CD4-positive, alpha-beta T cell treated with Interleukin-4 for 1 hour (primary cell): Measurements from ENCODE around the gene OR4K13.
A peak's percentile ranks its signal among the peaks of the same experiment; 100 is the strongest.

ENCODE experiments used
- DNase-seq, 2 donors: peaks; one replicate each; pipeline ENCODE4 v3.0.0-alpha.2; 2020 to 2022

The OR4K13 gene, protein sequence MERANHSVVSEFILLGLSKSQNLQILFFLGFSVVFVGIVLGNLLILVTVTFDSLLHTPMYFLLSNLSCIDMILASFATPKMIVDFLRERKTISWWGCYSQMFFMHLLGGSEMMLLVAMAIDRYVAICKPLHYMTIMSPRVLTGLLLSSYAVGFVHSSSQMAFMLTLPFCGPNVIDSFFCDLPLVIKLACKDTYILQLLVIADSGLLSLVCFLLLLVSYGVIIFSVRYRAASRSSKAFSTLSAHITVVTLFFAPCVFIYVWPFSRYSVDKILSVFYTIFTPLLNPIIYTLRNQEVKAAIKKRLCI

DNA sequence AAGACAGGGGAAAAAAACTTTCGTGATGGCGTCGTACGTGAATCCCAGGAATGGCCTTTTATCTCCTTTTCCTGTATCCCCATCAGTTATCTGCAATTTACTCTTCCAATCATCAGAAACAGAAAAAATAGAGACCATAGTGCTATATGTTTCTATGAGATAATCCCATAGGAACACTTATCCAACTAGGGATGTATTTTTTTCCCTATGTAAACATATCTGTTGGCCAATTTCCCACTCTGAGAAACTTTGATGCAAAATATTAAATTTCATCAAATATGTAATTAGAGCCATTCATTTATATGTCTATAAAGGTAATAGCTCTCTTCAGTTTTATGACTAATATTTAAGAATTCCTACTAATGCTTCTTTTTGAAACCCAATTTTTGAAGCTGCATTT lies at the start of gene OR4K13:
TSS of gene OR4K13 (minus strand) at position 101 of the 400 bp plus-strand sequence. CDS start 1,280 bp downstream, outside the sequence.
- no peak for DNase-seq

DNA sequence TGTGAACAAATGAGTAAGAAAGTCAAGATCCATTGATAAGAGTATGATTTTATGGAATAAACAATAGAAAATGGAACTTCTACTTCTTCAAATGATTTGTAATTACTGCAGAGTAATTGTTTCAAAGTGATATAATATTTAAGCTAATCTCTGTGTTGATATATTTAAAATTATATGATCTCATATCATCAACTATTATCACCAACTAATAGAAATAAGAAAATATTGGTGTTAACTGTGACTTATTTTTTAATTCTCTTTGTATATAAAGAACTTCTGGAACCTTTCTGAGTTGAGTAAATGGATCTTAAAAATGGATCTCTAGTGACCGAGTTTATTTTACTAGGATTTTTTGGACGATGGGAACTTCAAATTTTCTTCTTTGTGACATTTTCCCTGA lies 23.9 kb upstream of the OR4K13 start, which contains the start of gene OR4L1:
TSS of gene OR4L1 (plus strand) at position 301 of the 400 bp plus-strand sequence. CDS start at position 301, 0 bp downstream.
- no peak for DNase-seq

DNA sequence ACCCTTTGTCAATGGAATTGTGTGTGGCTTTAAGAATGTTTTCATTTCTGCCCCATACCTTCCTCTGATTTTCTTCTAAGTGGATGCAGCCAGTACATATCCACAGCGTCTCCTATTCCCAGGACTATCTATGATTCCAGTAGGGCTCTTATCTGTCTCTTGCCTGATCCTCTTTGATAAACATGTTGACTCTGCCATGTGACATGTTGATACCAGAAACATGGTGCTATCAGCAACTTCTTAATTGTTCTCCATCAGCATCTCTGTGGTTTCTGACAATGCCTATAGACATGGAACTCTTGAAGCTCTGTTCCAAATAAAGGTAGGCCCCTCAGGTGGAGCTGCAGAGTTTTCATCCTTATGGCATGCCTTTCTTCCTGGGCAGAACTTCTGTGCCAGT lies 12.4 kb upstream of the OR4K13 start:
- DNase-seq: no peak

DNA sequence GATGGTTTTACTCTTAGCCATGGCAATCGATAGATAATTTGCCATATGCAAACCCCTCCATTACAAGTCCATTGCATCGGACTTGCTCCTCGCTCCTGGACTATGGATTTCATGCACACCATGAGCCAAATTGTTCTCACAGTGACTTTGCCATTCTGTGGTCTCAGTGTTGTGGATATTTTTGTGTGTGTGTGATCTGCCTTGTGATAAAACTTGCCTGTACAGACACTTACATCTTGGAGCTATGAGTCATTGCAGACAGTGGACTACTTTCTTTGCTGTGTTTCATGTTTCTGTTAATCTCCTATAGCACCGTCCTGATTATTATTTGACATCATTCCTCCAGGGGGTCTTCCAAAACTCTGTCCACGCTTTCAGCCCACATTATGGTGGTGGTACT lies 8.4 kb upstream of the OR4K13 start:
- no peak for DNase-seq

DNA sequence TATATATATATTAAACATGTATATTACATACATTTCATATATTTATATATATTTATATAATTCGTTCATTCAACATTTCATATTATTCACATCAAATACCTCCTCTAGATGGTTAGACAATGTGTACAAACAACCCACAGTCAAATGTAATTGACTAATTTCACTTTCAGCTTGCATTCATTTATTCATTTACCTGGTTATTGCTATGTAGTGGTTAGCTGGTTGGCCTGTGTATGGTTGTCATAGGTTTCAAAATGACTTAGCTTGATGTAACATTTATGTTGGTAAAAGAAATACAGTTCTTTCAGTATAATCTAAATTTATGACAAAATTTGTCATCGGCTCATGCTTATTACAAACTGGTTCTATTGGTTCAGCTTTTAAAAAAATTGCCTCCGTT lies 389 bp downstream of the OR4K13 start:
- no peak for DNase-seq

DNA sequence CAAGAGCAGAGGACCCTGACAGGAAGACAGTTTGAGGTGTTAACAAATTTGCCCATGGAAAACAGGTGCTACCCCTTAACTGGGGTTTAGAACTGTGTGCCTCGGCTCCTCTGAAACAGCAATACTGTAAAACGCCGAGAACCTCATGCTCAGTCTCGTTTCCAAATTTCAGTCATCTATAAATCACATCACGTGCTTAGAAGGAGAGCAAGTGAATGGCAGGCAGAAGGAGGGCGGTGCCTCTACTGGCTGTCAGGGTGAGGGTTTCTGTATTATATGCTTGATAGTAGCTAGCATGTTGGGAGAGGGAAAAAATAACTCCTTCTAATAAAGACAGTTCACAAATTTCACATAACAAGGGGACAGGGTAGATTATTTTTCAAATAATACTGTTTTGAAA lies 4.8 kb downstream of the OR4K13 start:
- DNase-seq: no peak

DNA sequence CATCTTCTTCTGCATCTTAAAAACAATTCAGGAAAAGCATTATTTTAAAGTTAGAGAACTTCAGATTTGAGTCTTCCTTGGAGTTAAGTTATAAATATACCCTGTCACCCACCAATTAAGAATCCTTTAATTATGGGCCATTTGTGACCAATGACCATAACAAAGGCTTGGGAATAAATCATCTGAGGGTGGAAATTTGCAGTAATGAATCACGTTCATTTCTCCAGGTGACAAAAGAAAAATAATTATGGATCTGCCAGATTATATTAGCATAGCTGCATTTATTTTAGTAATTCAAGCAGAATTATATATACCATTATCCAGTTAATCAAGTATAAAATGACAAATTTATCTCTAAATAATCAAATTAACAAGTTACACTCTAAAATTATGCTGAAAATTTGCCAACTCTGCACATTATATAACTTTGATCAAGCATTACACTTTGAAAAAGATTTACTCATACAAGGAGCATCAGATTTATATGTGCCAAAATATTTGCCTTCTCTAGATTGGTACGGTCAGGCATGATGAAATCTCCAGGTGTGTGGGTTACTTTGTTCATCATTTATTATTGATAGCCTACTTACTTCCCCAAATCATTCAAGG lies 16.5 kb downstream of the OR4K13 start, which contains the start of gene OR4K14:
TSS of gene OR4K14 (minus strand) at position 51 of the 609 bp plus-strand sequence. CDS start 4,114 bp downstream, outside the sequence.
- no peak for DNase-seq

DNA sequence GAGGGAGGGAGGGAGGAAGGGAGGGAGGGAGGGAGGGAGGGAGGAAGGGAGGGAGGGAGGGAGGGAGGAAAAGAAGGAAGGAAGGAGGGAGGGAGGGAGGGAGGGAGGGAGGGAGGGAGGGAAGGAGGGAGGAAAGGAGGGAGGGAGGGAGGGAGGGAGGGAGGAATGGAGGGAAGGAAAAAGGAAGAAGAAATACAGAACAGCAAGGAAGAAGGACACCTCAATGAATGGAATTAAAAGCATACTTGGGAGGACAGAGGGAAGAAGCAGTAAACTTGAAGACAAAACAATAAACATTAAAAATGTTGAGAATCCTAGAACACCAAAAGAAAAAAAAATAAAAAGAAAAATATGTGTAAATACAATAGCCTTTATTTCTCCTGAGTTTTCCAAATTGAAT lies 27.7 kb downstream of the OR4K13 start:
- DNase-seq: no peak

DNA sequence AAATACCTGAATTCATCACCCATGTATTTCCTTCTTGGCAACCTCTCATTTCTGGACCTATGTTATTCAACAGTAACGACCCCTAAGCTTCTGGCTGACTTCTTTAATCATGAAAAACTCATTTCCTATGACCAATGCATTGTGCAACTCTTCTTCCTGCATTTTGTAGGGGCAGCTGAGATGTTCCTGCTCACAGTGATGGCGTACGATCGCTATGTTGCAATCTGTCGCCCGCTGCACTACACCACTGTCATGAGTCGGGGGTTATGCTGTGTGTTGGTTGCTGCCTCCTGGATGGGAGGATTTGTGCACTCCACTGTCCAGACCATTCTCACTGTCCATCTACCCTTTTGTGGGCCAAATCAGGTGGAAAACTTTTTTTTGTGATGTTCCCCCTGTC lies 33.5 kb downstream of the OR4K13 start:
- DNase-seq: peak in 1 of 2 donors; percentile 17

DNA sequence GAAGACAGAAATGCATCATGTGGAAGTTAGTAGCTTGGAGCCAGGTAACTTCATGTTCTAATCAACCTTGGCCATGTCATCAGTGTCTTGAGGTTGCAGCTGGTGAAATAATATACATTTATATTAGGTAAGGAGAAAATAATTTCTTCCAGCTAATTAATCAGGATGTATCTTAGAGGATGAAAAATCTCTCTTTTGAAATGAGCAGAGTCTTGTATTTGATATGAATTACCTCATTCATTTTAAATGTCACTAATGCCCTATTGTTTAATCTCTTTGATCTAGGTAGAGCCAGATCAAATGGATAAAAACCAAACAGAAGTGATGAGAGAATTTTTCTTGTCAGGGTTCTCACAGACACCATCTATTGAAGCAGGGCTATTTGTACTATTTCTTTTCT lies 34.0 kb downstream of the OR4K13 start, which contains the start of gene OR4Q2:
TSS of gene OR4Q2 (plus strand) at position 301 of the 400 bp plus-strand sequence.
- no peak for DNase-seq

DNA sequence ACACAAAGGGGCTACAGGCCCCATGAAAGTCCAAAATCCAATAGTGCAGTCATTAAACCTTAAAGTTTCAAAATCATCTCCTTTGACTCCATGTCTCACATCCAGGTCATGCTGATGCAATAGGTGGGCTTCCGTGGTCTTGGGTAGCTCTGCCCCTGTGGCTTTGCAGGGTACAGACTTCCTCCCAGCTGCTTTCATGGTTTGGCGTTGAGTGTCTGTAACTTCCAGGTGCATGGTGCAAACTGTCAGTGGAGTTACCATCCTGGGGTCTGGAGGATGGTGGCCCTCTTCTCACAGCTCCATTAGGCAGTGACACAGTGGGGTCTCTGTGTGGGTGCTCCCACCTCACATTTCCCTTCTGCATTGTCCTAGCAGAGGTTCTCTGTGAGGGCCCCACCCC lies 42.4 kb downstream of the OR4K13 start:
- no peak for DNase-seq
